Activated naive CD8-positive, alpha-beta T cell treated with anti-CD3 and anti-CD28 coated beads, Interleukin-2, amount 50 U/mL, for 24 hours (primary cell): ENCODE results near the gene HECW1.
A peak's percentile ranks its signal among the peaks of the same experiment; 100 is the strongest.
"Not testable (repeated sequence)": the region's sequence is repeated elsewhere in the genome, so short reads cannot be mapped to it uniquely, and the experiment has no call there.

Source experiments
- ATAC-seq: fragments of 150-1000 bp; cut with Tn5 transposase; one replicate; pipeline ENCODE4 v1.10.0; 2021
- DNase-seq: peaks from one replicate; pipeline ENCODE4 v3.0.0; 2021
- H3K27ac Mint-ChIP-seq: one replicate; pipeline ENCODE4 v1.8.0; 2021; ENCODE audit warnings: mild to moderate bottlenecking, mixed read lengths
- H3K27me3 Mint-ChIP-seq: one replicate; pipeline ENCODE4 v1.8.0; 2021; ENCODE audit warnings: mixed read lengths
- H3K36me3 Mint-ChIP-seq: one replicate; pipeline ENCODE4 v1.8.0; 2021; ENCODE audit warnings: low read depth, mixed read lengths
- H3K4me1 Mint-ChIP-seq: one replicate; pipeline ENCODE4 v1.8.0; 2021; ENCODE audit warnings: mixed read lengths
- H3K4me3 Mint-ChIP-seq: one replicate; pipeline ENCODE4 v1.8.0; 2021; ENCODE audit warnings: mild to moderate bottlenecking, moderate library complexity, mixed read lengths
- H3K9me3 Mint-ChIP-seq: one replicate; pipeline ENCODE4 v1.8.0; 2021; ENCODE audit warnings: mixed read lengths

HECW1 gene

GRCh38 chr7:43590862-43591557 is 478.6 kb downstream of the HECW1 start:
- Mint-ChIP-seq H3K36me3 (peaks cover 4% of the 10 kb centered on the region), H3K9me3 (no peaks in the 10 kb centered on the region), H3K27me3 (no peaks in the 10 kb centered on the region), H3K4me1 (peaks cover 93% of the 10 kb centered on the region), H3K4me3 (peak overlapping the region; percentile 61), H3K27ac (peak overlapping the region; percentile 87)
- DNase-seq (peak; percentile 34), ATAC-seq (peak; percentile 83)

GRCh38 chr7:43591558-43592180 is 479.2 kb downstream of the HECW1 start:
- no peaks in the 10 kb centered on the region for H3K27me3 Mint-ChIP-seq
- no peaks in the 10 kb centered on the region for H3K9me3 Mint-ChIP-seq
- H3K27ac Mint-ChIP-seq, result peak overlapping the region; percentile 87
- ATAC-seq, result peak; percentile 41
- peaks cover 91% of the 10 kb centered on the region for H3K4me1 Mint-ChIP-seq
- H3K36me3 Mint-ChIP-seq, result peaks cover 6% of the 10 kb centered on the region
- peak overlapping the region; percentile 61 for H3K4me3 Mint-ChIP-seq
- no peak for DNase-seq

GRCh38 chr7:43592326-43592725 is 479.9 kb downstream of the HECW1 start:
- Mint-ChIP-seq H3K4me3 (peak overlapping the region; percentile 61), H3K27ac (peak overlapping the region; percentile 87), H3K4me1 (peaks cover 89% of the 10 kb centered on the region), H3K9me3 (no peaks in the 10 kb centered on the region), H3K27me3 (no peaks in the 10 kb centered on the region), H3K36me3 (peaks cover 9% of the 10 kb centered on the region)
- DNase-seq (no peak), ATAC-seq (no peak)

DNA sequence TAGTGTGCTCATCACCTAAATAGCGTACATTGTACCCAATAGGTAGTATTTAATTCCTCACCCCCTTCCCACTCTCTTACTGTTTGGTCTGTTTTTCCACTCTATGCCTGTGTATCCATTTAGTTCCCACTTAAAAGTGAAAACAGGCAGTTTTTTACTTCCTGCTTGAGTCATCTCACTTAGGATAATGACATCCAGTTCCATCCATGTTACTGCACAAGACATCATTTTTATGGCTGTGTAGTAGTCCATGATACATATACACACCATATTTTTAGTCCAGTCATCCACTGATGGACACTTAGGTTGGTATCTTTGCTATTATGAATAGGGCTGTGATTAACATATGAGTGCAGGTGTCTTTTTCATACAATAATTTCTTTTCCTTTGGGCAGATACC is 480.6 kb downstream of the HECW1 start:
- no peaks in the 10 kb centered on the region for H3K9me3 Mint-ChIP-seq
- peak overlapping the region; percentile 35 for H3K4me3 Mint-ChIP-seq
- H3K27ac Mint-ChIP-seq, result peak overlapping the region; percentile 61
- H3K36me3 Mint-ChIP-seq, result peaks cover 11% of the 10 kb centered on the region
- H3K27me3 Mint-ChIP-seq, result no peaks in the 10 kb centered on the region
- H3K4me1 Mint-ChIP-seq, result peaks cover 86% of the 10 kb centered on the region
- DNase-seq (no peak), ATAC-seq (no peak)

GRCh38 chr7:43594020-43594419 is 481.6 kb downstream of the HECW1 start:
- H3K9me3 Mint-ChIP-seq, result no peaks in the 10 kb centered on the region
- H3K36me3 Mint-ChIP-seq, result peaks cover 17% of the 10 kb centered on the region
- H3K27me3 Mint-ChIP-seq, result no peaks in the 10 kb centered on the region
- peak overlapping the region; percentile 82 for H3K27ac Mint-ChIP-seq
- peaks cover 86% of the 10 kb centered on the region for H3K4me1 Mint-ChIP-seq
- DNase-seq (no peak), ATAC-seq (no peak)
- peak overlapping the region; percentile 46 for H3K4me3 Mint-ChIP-seq

- not testable (repeated sequence) for H3K9me3 Mint-ChIP-seq, H3K27me3 Mint-ChIP-seq, ATAC-seq, DNase-seq, H3K4me3 Mint-ChIP-seq, H3K27ac Mint-ChIP-seq
- H3K4me1 Mint-ChIP-seq, result peaks cover 78% of the 10 kb centered on the region
- H3K36me3 Mint-ChIP-seq, result peaks cover 29% of the 10 kb centered on the region
These were observed 484.0 kb downstream of the HECW1 start for GRCh38 chr7:43596426-43596825.

GRCh38 chr7:43600056-43600455 is 487.6 kb downstream of the HECW1 start:
- Mint-ChIP-seq H3K9me3 (peaks cover 9% of the 10 kb centered on the region), H3K27ac (peak overlapping the region; percentile 4), H3K4me1 (peaks cover 54% of the 10 kb centered on the region), H3K27me3 (no peaks in the 10 kb centered on the region), H3K4me3 (no peak overlapping the region), H3K36me3 (peaks cover 37% of the 10 kb centered on the region)
- DNase-seq, result no peak
- no peak for ATAC-seq

- peaks cover 38% of the 10 kb centered on the region for H3K36me3 Mint-ChIP-seq
These were observed 489.8 kb downstream of the HECW1 start for GRCh38 chr7:43602256-43602655.

GRCh38 chr7:43604251-43604650 is 491.8 kb downstream of the HECW1 start:
- no peak overlapping the region for H3K4me3 Mint-ChIP-seq

More at GRCh38 chr7:43602256-43602655, 489.8 kb downstream of the HECW1 start:
- Mint-ChIP-seq H3K9me3 (peaks cover 9% of the 10 kb centered on the region), H3K4me3 (no peak overlapping the region), H3K27me3 (no peaks in the 10 kb centered on the region), H3K27ac (no peak overlapping the region), H3K4me1 (peaks cover 54% of the 10 kb centered on the region)
- DNase-seq, result no peak
- no peak for ATAC-seq

DNA sequence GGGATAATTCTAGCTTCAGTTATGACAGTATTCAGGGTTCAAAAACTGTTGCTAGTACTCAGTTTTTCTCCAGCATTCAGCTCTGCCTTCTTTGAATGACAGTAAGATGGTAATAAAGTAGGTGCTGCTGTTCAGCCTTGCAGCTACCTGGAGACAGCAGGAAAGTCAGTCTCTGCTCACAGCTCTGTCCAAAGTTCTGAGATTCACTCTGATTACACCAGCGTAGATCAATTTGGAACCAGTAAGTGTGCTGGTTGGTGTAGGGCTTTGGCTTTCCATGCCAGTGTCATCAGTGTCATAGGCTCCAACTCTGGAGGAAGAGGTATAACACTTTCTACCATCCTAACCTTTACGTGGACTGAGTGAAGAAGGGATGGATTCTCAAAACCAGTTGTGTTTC is 496.6 kb downstream of the HECW1 start:
- no peak for ATAC-seq
- no peaks in the 10 kb centered on the region for H3K27me3 Mint-ChIP-seq
- peaks cover 51% of the 10 kb centered on the region for H3K36me3 Mint-ChIP-seq
- no peak overlapping the region for H3K4me3 Mint-ChIP-seq
- peaks cover 79% of the 10 kb centered on the region for H3K4me1 Mint-ChIP-seq
- peak overlapping the region; percentile 7 for H3K27ac Mint-ChIP-seq
- no peak for DNase-seq
- H3K9me3 Mint-ChIP-seq, result peaks cover 9% of the 10 kb centered on the region

More at GRCh38 chr7:43604251-43604650, 491.8 kb downstream of the HECW1 start:
- Mint-ChIP-seq H3K27me3 (no peaks in the 10 kb centered on the region), H3K4me1 (peaks cover 56% of the 10 kb centered on the region), H3K27ac (peak overlapping the region; percentile 71), H3K36me3 (peaks cover 37% of the 10 kb centered on the region), H3K9me3 (peaks cover 9% of the 10 kb centered on the region)
- no peak for DNase-seq
- ATAC-seq, result no peak

DNA sequence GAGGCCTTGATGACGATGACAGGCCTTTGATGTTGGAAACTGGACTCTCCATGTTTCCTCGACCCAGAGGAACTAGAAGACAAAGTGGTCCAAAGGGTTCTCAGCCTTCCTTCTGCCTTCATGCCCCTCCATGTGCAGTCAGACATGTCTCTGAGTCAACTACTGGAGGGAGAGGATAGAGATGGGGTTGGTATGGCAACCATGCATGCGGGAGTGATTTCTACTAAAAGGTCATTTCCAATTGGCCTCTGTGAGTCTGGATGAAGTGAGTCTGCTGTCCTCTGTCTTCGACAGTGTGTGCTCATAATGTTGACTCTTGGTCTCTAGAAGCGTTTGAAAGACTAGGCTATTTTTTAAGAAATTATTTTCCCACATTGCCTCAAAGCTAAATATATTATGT is 499.7 kb downstream of the HECW1 start:
- Mint-ChIP-seq H3K9me3 (no peaks in the 10 kb centered on the region), H3K4me1 (peaks cover 74% of the 10 kb centered on the region), H3K36me3 (peaks cover 52% of the 10 kb centered on the region)

GRCh38 chr7:43612599-43613589 is 500.4 kb downstream of the HECW1 start:
- Mint-ChIP-seq H3K27me3 (no peaks in the 10 kb centered on the region), H3K4me1 (peaks cover 70% of the 10 kb centered on the region), H3K27ac (peak overlapping the region; percentile 90), H3K4me3 (peak overlapping the region; percentile 39), H3K9me3 (no peaks in the 10 kb centered on the region), H3K36me3 (peaks cover 52% of the 10 kb centered on the region)
- DNase-seq (no peak), ATAC-seq (peak; percentile 86)

More for the DNA sequence above, 499.7 kb downstream of the HECW1 start:
- Mint-ChIP-seq H3K4me3 (peak overlapping the region; percentile 21), H3K27ac (peak overlapping the region; percentile 90), H3K27me3 (no peaks in the 10 kb centered on the region)
- no peak for DNase-seq
- peak; percentile 66 for ATAC-seq
